HG02852 (cell line): ENCODE data around the gene JPH4.
A peak's percentile ranks its signal among the peaks of the same experiment; 100 is the strongest.

Source experiments
- ATAC-seq: cut with Tn5 transposase; IDR thresholded peaks from one replicate; pipeline ENCODE4 v1.9.1; 2021; ENCODE audit warnings: mild to moderate bottlenecking, moderate library complexity; ENCODE audit not compliant: unreplicated experiment

JPH4 gene

DNA sequence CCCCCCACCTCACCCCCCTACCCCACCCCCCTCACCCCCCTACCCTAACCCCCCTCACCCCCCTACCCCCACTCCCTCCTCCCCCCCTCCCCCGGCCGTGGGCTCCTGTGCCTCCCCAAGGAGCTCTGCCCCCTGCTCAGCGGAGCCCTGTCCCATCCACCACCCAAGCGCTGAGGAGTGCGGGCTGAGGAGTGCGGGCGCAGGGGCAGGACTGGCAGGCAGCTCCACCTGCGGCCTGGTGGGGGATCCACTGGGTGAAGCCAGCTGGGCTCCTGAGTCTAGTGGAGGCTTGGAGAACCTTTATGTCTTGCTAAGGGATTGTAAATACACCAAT, 2.3 kb upstream of the JPH4 start:
- no peak for ATAC-seq

- ATAC-seq: no peak
These were observed 1.7 kb upstream of the JPH4 start for GRCh38 chr14:23580152-23580926.

- no peak for ATAC-seq
These were observed 1.1 kb upstream of the JPH4 start for GRCh38 chr14:23579739-23580138.

DNA sequence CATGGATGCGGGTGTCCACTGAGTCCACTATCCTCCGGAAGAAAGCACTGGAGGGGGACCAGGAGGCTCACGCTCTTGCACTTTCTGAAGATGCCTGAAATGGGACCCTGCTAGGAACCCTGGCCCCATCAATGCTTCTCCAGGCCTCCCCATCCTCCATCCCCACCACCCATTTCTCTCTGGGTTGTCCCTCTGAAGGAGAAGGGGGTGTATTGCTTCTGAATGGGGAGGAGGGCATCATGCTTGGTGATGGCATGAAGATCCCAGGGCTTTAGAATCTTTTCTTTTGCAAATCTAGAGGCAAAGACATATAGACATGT, 681 bp upstream of the JPH4 start:
- no peak for ATAC-seq

DNA sequence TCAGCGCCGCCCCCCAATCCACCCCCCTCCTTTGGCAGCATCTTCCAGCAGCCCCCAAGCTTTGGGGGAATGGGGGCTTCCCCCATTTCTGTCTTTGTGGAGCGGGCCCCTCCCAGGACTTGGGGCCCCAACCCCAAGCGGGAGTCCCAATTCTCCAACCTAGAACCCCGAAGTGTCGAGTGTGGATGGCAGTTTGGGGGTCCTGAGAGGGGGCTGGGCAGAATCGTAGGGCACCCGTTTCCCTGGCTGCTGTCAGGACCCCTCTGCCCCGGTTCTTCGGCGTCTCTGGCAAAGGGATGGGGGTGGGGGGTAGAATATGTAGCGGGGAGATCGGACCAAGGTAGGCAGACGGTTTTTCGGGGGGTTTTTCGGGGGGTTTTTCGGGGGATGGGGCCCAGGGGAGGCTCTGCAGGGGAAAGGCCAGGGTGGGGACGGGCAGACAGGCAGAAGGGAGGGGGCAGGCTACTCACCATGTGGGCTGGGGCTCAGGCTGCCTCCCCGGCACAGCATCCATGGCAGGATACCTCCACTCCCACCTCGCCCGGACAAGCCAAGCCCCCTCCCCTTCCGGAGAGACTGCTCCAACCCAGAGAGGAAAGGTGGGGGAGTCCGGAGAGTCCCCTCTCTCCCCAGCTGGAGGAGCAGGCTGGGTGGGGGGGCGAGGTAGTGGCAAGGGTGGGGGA, 739 bp downstream of the JPH4 start:
- no peak for ATAC-seq

- ATAC-seq: no peak
These were observed 1.4 kb downstream of the JPH4 start for GRCh38 chr14:23577004-23577681.

DNA sequence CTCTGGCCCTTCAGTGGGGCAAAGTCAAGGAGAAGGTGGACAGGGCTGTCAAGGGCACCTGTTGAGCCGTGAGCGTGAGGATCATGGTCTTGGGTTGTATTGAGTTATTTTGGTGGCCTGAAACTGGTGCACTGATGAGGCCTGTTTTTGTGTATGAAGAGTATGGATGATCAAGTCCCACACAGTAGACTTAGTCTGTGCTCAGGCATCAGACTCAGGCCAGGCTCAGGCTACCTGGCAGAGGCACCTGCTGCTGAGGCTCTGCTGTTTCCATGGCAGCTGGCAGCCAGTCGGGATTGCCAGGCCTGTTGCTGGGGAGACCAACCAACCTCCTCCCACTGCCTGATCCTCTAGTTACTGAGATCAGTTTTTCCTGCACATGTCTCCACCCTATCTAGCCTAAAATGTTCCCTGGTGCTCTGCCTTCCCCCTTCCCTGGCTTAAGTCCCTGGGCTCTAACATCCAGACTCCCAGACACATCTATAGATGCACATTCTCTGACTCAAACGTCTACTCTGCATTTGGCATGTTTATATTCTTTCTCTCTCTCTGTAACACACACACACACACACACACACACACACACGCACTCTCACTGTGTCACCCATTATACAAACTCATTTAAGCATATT, 5.1 kb downstream of the JPH4 start:
- no peak for ATAC-seq

DNA sequence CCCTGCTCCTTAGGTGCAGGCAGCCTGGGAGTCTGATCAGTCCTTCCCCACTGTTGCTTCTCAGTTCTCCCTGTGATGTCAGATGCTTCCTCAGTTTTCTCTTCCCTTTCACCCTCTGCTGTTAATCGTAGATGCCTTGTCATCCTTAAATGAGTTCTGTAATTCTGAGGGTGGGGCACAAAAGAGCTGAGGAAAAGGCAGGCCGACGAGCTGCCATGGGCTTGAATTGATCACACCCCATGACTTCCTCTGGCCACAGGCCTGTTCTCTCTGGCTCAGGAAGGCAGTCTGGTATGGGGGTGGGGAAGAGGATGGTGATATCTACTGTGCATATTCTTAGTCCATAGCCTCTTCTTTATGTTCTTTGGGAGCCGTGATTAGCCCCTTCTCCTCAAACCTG, 5.8 kb downstream of the JPH4 start:
- no peak for ATAC-seq

GRCh38 chr14:23572524-23572828, 6.1 kb downstream of the JPH4 start:
- no peak for ATAC-seq

GRCh38 chr14:23571701-23572523, 6.7 kb downstream of the JPH4 start:
- no peak for ATAC-seq

DNA sequence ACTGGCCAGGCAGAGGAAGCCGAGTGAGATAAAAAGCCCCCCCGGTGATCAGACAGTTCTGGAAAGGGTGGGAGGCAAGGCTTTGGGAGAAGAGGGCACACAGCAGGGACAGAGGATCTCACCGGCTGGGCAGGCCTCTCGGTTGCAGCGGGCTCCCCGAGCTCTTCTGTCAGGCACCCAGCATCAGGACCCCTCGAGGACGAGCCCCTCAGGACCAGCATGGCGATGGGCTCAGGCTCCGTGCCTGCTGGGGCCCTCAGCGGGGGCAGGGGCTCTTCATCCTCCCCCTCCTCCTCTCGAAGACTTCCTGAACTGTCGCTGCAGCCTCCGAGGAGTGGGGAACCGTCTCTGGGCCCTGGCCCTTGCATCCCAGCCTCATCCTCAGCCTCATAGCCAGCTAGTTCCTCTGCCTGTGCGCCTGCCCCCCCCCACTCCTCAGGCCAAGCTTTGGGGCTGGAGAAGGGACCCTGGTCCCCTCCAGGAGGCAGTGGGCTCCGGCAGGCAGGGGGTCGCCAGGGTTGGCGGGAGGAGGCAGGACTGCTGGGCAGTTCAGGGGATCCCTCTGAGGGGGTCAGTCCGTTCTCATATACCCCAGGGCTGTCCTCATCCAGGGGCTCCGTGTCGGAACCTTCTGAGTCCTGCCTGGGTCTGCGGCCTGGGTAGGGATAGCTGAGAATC, 7.6 kb downstream of the JPH4 start:
- no peak for ATAC-seq

DNA sequence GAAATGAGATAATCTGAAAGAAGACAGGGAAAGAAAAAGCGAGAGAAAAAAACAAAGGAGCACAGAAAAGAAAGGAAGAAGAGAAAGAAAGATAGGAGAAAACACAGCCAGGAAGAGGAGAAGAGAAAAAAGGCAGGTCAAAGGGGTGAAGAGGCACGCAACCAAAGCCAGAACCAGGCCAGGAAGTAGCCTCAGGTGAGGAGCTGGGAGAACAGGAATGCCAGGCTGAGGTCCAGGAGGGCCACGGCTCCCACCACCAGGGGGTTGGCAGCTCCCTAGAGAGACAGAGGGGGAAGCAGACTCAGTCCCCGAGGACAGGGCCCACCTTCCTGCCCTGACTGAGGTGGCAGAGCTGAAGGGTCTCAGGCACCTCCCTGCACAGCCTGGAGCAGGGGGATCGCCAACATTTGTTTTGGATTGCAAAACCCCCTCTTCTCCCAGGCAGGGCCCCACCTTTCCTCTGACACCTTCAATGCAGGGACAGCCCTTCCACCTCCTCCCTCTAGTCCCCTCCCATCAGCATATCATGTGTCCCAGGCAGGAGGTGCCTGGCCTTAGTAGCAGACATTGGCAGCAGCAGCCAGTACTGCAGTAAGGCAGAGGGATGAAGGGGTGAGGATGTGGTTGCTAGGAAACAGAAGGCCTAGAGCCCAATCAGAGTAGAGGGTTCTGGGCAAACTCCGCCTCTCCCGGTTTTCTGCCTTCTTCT, 9.0 kb downstream of the JPH4 start:
- ATAC-seq: no peak

GRCh38 chr14:23568600-23569331, 9.8 kb downstream of the JPH4 start:
- ATAC-seq: no peak

DNA sequence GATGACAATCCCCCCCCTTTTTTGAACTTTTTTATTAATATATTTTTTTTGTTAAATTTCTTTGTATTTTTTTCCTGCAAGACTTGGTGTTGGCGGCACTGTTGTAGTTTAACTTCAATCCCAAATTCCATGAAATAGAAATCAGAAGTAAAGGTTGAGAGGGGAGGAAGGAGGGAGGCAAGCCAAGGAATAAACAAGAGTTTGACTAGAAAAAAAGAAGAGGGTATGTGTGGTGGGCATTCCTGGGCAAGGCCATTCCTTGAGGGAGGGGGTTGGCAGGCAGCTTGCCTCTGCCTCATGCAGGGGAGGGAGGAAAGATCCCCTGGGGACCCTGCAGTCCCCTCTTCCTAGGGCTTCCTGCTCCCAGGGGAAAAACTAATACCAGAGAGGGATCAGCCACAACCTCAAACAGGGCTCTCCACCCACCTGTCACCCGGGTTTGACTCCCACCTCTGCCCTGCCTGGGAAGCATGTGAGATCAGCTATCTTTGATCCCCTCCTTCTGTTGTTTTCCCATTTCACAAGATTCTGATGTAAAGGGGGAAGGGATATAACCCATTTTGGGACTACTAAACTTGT, 10.5 kb downstream of the JPH4 start:
- ATAC-seq: no peak

GRCh38 chr14:23567186-23568020, 11.2 kb downstream of the JPH4 start, which contains the start of gene AP1G2:
AP1G2 (minus strand) TSS chr14:23567791; CDS start chr14:23567314, 477 bp downstream.
- peak; percentile 84 for ATAC-seq

DNA sequence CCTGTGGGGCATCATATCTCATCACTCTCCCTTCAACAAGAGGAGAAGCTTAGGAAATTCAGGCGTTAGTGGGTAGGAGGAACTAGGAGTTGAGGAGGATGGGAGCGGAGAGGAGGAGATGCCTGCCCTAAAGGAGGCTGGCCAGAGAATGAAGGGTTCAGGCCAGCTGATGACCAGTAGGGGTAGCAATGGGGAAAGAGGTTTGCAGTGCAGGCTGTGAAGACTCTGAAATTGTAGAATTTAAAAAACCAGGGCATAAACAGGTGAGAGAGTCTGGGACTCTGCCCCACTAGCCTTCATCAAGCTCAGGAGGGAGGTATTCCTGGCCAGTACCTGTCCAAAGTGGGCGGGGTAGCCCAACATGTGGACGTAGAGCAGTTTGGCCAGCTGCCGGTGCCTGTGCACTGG, 11.8 kb downstream of the JPH4 start:
- peak; percentile 18 for ATAC-seq

- ATAC-seq: no peak
These were observed 12.3 kb downstream of the JPH4 start for GRCh38 chr14:23566112-23566777.
